Measurements from ENCODE around the gene RPL37. TPM values are rescaled to one million over a fixed set of nuclear protein-coding genes. Genes with fewer than 3 reads are reported as not detected.
"Not testable (repeated sequence)": the region's sequence is repeated elsewhere in the genome, so short reads cannot be mapped to it uniquely, and the experiment has no call there.

Gene RPL37
- polyA plus RNA-seq, 1 donor (not counting 4 experiments of a cell fraction or from before 2014, with no cell fraction given) = 3,448 TPM

- peaks cover 11% of the 10 kb centered on the region for H4K20me1 ChIP-seq (ENCODE audit: control insufficient read depth, extremely low read depth, insufficient read depth, low read length)
- no peak for DNase-seq (ENCODE audit: low read depth, low spot score)
- no peaks in the 10 kb centered on the region for H3K27me3 ChIP-seq (ENCODE audit: control insufficient read depth, extremely low read depth, insufficient read depth, low read length)
- TF ChIP-seq CTCF (optimal IDR thresholded peaks at IDR 0.05 in 1 of 3, IDR thresholded peaks at IDR 0.05 in 1 of 3, conservative IDR thresholded peaks at IDR 0.05 in 1 of 3; ENCODE audit: extremely low read depth in 1 of 3, insufficient read depth in 2 of 3, low read length in 3 of 3) = no peak
- no peak for TF ChIP-seq EZH2 (IDR thresholded peaks at IDR 0.05; ENCODE audit: low read length)
- no peaks in the 10 kb centered on the region for H3K9me3 ChIP-seq (ENCODE audit: control insufficient read depth, low read depth, low read length)
- H3K79me2 ChIP-seq (ENCODE audit: control insufficient read depth, insufficient read depth, low read length) = peaks cover 97% of the 10 kb centered on the region
- no peak for FAIRE-seq
- no peak overlapping the region for H2AFZ ChIP-seq (ENCODE audit: control insufficient read depth, low read length)
- no peaks in the 10 kb centered on the region for H3K36me3 ChIP-seq (ENCODE audit: control insufficient read depth in 2 of 2, extremely low read depth in 1 of 2, insufficient read depth in 2 of 2, low read length in 2 of 2)
- H3K9ac ChIP-seq (ENCODE audit: control insufficient read depth, extremely low read depth, insufficient read depth, low read length) = no peak overlapping the region
- no peaks in the 10 kb centered on the region for H3K9me1 ChIP-seq (ENCODE audit: control insufficient read depth, extremely low read depth, insufficient read depth, low read length)
- no peak overlapping the region for H3K27ac ChIP-seq (ENCODE audit: control insufficient read depth, insufficient read depth, low read length)
- H3K4me3 ChIP-seq (ENCODE audit: control insufficient read depth in 2 of 3, extremely low read depth in 1 of 3, insufficient read depth in 2 of 3, low read depth in 1 of 3, low read length in 3 of 3) = no peak overlapping the region
- no peak overlapping the region for H3K4me2 ChIP-seq (ENCODE audit: control insufficient read depth, extremely low read depth, insufficient read depth, low read depth, low read length)
- dilution Hi-C loops (cut with MboI; ENCODE audit: extremely low pct_ligation_motif_present, low sequenced_read_pairs) = no loop called here
- peaks cover 7% of the 10 kb centered on the region for H3K4me1 ChIP-seq (ENCODE audit: control insufficient read depth, extremely low read depth, insufficient read depth, low read length)
These were observed 47.0 kb downstream of the RPL37 start for GRCh38 chr5:40787986-40788385.

GRCh38 chr5:40786664-40787063 is 48.4 kb downstream of the RPL37 start:
- dilution Hi-C loops (cut with MboI; ENCODE audit: extremely low pct_ligation_motif_present, low sequenced_read_pairs); H3K4me1 ChIP-seq (ENCODE audit: control insufficient read depth, extremely low read depth, insufficient read depth, low read length); H3K4me2 ChIP-seq (ENCODE audit: control insufficient read depth, extremely low read depth, insufficient read depth, low read depth, low read length); H3K9me3 ChIP-seq (ENCODE audit: control insufficient read depth, low read depth, low read length); H3K4me3 ChIP-seq (ENCODE audit: control insufficient read depth in 2 of 3, extremely low read depth in 1 of 3, insufficient read depth in 2 of 3, low read depth in 1 of 3, low read length in 3 of 3); H3K36me3 ChIP-seq (ENCODE audit: control insufficient read depth in 2 of 2, extremely low read depth in 1 of 2, insufficient read depth in 2 of 2, low read length in 2 of 2); H3K27me3 ChIP-seq (ENCODE audit: control insufficient read depth, extremely low read depth, insufficient read depth, low read length); H3K9me1 ChIP-seq (ENCODE audit: control insufficient read depth, extremely low read depth, insufficient read depth, low read length); DNase-seq (ENCODE audit: low read depth, low spot score); FAIRE-seq; H2AFZ ChIP-seq (ENCODE audit: control insufficient read depth, low read length); H3K27ac ChIP-seq (ENCODE audit: control insufficient read depth, insufficient read depth, low read length); H3K9ac ChIP-seq (ENCODE audit: control insufficient read depth, extremely low read depth, insufficient read depth, low read length): not testable (repeated sequence)
- H3K79me2 ChIP-seq (ENCODE audit: control insufficient read depth, insufficient read depth, low read length) = peaks cover 97% of the 10 kb centered on the region
- H4K20me1 ChIP-seq (ENCODE audit: control insufficient read depth, extremely low read depth, insufficient read depth, low read length) = peaks cover 14% of the 10 kb centered on the region

- Histone ChIP-seq H2AFZ (ENCODE audit: control insufficient read depth, low read length) (no peak overlapping the region), H3K4me3 (ENCODE audit: control insufficient read depth in 2 of 3, extremely low read depth in 1 of 3, insufficient read depth in 2 of 3, low read depth in 1 of 3, low read length in 3 of 3) (no peak overlapping the region), H4K20me1 (ENCODE audit: control insufficient read depth, extremely low read depth, insufficient read depth, low read length) (peaks cover 3% of the 10 kb centered on the region), H3K9me3 (ENCODE audit: control insufficient read depth, low read depth, low read length) (no peaks in the 10 kb centered on the region), H3K79me2 (ENCODE audit: control insufficient read depth, insufficient read depth, low read length) (peaks cover 97% of the 10 kb centered on the region), H3K4me2 (ENCODE audit: control insufficient read depth, extremely low read depth, insufficient read depth, low read depth, low read length) (no peak overlapping the region), H3K9ac (ENCODE audit: control insufficient read depth, extremely low read depth, insufficient read depth, low read length) (no peak overlapping the region), H3K27me3 (ENCODE audit: control insufficient read depth, extremely low read depth, insufficient read depth, low read length) (no peaks in the 10 kb centered on the region), H3K36me3 (ENCODE audit: control insufficient read depth in 2 of 2, extremely low read depth in 1 of 2, insufficient read depth in 2 of 2, low read length in 2 of 2) (no peaks in the 10 kb centered on the region), H3K27ac (ENCODE audit: control insufficient read depth, insufficient read depth, low read length) (no peak overlapping the region), H3K9me1 (ENCODE audit: control insufficient read depth, extremely low read depth, insufficient read depth, low read length) (peaks cover 4% of the 10 kb centered on the region), H3K4me1 (ENCODE audit: control insufficient read depth, extremely low read depth, insufficient read depth, low read length) (peaks cover 3% of the 10 kb centered on the region)
- FAIRE-seq = no peak
- dilution Hi-C loops (cut with MboI; ENCODE audit: extremely low pct_ligation_motif_present, low sequenced_read_pairs) = no loop called here
- DNase-seq (ENCODE audit: low read depth, low spot score) = no peak
- no peak for TF ChIP-seq EZH2 (IDR thresholded peaks at IDR 0.05; ENCODE audit: low read length)
- TF ChIP-seq CTCF (optimal IDR thresholded peaks at IDR 0.05 in 1 of 3, IDR thresholded peaks at IDR 0.05 in 1 of 3, conservative IDR thresholded peaks at IDR 0.05 in 1 of 3; ENCODE audit: extremely low read depth in 1 of 3, insufficient read depth in 2 of 3, low read length in 3 of 3) = no peak
These were observed 50.1 kb downstream of the RPL37 start for GRCh38 chr5:40784916-40785315.

Data from keratinocyte (primary cell).